ENCODE results near the gene TIMM21.

TIMM21 gene, protein sequence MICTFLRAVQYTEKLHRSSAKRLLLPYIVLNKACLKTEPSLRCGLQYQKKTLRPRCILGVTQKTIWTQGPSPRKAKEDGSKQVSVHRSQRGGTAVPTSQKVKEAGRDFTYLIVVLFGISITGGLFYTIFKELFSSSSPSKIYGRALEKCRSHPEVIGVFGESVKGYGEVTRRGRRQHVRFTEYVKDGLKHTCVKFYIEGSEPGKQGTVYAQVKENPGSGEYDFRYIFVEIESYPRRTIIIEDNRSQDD

DNA sequence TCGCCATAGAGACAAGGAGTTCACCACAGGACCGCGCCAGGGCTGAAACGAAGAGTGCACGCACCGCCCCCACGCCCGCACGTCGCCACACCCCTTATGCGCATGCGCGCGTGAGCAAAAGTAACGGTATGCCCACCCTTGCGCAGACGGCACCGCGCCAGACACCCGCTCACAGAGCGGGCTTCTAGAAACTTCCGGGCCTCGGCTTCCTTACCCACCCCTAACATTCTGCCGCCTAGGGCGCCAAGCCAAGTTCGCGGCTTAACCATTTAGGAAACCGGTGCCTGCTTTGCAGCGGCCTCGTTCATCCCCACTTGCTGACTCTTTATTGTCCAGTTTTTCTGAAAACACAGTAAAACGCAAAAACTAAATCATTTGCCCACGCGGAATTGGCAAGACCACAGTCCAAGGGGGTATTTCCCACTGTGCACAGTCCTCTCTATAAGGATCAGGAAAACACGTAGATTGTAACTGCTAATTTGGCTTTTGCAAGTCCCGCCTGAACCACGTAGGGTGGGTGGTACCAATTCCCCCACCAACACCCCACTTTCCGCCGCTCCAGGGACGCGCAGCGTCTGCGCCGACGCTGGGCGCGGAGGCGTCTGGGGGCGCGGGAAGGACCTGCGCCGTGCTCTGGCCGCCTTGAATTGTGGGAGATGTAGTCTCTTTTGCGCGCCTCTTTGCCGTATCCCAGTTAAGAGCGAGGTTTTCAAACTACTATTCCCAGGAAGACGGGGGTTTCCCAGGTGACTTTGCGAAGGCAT lies at the start of gene TIMM21, which contains the start of gene FBXO15:
Gene TIMM21 (plus strand): TSS at position 745 of the 764 bp plus-strand sequence. CDS start 286 bp downstream, outside the sequence.
Gene FBXO15 (minus strand): TSS at position 56 of the 764 bp plus-strand sequence. CDS start 49 bp downstream, at position 7.
- Mint-ChIP-seq H3K27ac (peak within 1 kb of the TSS; percentile 98), H3K4me1 (peaks cover 51% of the 10 kb centered on the region), H3K4me3 (peak within 1 kb of the TSS; percentile 98), H3K9me3 (no peaks in the 10 kb centered on the region), H3K27me3 (no peaks in the 10 kb centered on the region), H3K36me3 (peaks cover 8% of the 10 kb centered on the region)

DNA sequence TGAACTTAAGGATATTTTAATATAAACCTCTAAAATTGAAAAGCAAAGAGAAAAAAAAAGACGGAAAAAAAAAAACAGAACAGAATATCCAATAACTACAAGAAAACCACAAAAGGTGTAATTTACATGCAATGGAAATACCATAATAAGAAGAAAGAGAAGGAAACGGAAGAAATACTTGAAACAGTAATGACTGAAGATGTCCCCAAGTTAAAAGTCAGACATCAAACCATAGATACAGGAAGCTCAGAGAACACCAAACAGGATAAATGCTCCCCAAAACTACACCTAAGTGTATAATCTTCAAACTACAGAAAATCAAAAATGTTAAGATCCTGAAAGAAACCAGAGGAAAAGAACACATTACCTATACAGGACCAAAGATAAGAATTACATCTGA lies 39.9 kb upstream of the TIMM21 start:
- Mint-ChIP-seq H3K4me3 (peak overlapping the region; percentile 31), H3K27me3 (no peaks in the 10 kb centered on the region), H3K27ac (peak overlapping the region; percentile 25), H3K36me3 (peaks cover 13% of the 10 kb centered on the region), H3K4me1 (peaks cover 31% of the 10 kb centered on the region), H3K9me3 (peaks cover 10% of the 10 kb centered on the region)

DNA sequence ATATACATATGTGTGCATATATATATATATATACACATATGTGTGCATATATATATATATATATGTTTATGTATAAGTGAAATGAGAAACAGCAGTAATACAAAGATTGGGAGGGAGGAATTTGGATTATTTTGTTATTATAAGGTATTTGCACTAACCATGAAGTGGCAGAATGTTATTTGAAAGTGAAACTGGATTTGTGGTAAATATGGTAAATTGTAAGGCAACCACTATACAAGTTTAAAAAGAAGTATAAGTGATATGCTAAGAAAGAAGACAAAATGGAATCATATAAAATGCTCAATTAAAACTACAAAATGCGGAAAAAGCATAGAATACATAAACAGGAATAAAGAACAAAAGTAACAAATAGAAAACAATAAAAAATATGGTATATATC lies 38.2 kb upstream of the TIMM21 start:
- peaks cover 37% of the 10 kb centered on the region for H3K4me1 Mint-ChIP-seq

DNA sequence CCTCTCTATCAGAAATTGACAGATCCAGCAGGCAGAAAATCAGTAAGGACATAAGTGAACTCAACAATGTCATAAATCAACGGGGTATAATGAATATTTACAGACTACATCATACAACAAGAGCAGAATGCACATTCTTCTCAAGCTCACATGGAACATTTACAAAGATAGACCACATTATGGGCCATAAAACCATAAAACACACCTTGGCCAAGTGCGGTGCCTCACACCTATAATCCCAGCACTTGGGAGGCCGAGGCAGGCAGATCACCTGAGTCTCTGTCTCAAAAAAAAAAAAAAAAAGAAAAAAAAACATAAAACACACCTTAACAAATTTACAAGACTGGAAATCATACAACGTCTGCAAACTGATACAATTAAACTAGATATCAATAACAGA lies 37.3 kb upstream of the TIMM21 start:
- Mint-ChIP-seq H3K9me3 (peaks cover 7% of the 10 kb centered on the region), H3K27ac (no peak overlapping the region), H3K4me1 (peaks cover 37% of the 10 kb centered on the region), H3K36me3 (peaks cover 13% of the 10 kb centered on the region), H3K4me3 (no peak overlapping the region), H3K27me3 (no peaks in the 10 kb centered on the region)

More for the DNA sequence above, 38.2 kb upstream of the TIMM21 start:
- peaks cover 13% of the 10 kb centered on the region for H3K36me3 Mint-ChIP-seq
- no peaks in the 10 kb centered on the region for H3K27me3 Mint-ChIP-seq
- H3K4me3 Mint-ChIP-seq, result no peak overlapping the region
- H3K27ac Mint-ChIP-seq, result no peak overlapping the region
- H3K9me3 Mint-ChIP-seq, result peaks cover 10% of the 10 kb centered on the region

DNA sequence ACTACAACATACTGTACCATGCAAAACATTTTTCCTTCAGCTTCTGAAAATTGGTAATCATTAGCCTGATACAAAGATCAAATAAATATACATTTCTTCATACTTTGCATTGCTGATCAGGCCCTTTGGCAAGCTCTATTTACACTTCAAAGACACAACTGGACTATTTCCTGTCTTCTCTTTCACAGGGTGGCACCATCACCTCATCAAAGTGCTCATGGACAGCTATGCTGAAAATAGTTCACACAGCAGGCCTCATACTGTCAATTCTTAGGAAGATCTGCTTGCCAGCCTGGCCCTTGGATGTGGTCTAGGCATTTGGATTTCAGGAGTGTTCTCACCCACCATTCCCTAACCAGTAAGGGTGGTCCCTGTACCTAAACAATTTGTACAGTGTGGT lies 34.6 kb upstream of the TIMM21 start:
- no peak overlapping the region for H3K27ac Mint-ChIP-seq
- peaks cover 21% of the 10 kb centered on the region for H3K4me1 Mint-ChIP-seq
- H3K9me3 Mint-ChIP-seq, result peaks cover 5% of the 10 kb centered on the region
- H3K4me3 Mint-ChIP-seq, result no peak overlapping the region
- peaks cover 13% of the 10 kb centered on the region for H3K36me3 Mint-ChIP-seq
- no peaks in the 10 kb centered on the region for H3K27me3 Mint-ChIP-seq

DNA sequence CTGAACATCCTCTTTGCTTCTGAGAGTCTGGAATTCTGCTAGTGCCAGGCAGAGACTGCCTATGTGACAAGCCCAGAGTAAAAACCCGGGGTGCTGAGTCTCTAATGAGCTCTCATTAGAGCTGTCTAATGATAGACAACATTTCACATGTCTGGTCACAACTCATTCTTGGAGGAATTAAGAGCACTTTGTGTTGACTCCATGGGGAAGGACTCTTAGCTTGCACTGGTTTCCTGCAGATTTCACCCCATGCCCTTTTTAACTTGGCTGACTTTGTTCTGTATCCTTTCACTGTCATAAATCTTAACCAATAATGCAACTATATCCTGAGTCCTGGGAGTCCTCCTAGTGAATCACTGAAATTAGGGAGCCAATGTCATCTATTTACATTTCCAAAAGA lies 34.2 kb upstream of the TIMM21 start:
- Mint-ChIP-seq H3K27me3 (no peaks in the 10 kb centered on the region), H3K4me3 (no peak overlapping the region), H3K9me3 (peaks cover 5% of the 10 kb centered on the region), H3K27ac (no peak overlapping the region), H3K36me3 (peaks cover 11% of the 10 kb centered on the region), H3K4me1 (peaks cover 17% of the 10 kb centered on the region)

DNA sequence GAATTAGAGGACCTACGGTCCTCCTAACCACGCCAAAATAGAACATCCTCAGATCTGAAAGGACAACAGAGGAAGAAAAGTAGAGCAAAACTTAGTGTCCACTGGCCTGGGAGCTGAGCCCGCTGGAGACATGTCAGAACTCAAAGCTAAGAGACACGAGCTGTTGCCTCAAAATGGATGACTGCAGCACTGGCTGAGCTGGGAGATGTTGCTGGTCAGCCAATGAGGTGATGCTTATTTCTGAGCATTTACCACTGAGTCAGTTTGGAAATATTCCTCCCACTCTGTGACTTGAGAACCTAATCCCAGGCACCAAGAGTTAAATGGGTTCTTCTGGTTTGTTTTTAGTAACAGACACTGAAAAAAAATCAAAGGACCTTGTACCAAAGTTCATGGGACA lies 33.3 kb upstream of the TIMM21 start:
- peaks cover 5% of the 10 kb centered on the region for H3K9me3 Mint-ChIP-seq
- H3K4me3 Mint-ChIP-seq, result no peak overlapping the region
- H3K36me3 Mint-ChIP-seq, result peaks cover 10% of the 10 kb centered on the region
- H3K27me3 Mint-ChIP-seq, result no peaks in the 10 kb centered on the region
- no peak overlapping the region for H3K27ac Mint-ChIP-seq
- peaks cover 12% of the 10 kb centered on the region for H3K4me1 Mint-ChIP-seq

DNA sequence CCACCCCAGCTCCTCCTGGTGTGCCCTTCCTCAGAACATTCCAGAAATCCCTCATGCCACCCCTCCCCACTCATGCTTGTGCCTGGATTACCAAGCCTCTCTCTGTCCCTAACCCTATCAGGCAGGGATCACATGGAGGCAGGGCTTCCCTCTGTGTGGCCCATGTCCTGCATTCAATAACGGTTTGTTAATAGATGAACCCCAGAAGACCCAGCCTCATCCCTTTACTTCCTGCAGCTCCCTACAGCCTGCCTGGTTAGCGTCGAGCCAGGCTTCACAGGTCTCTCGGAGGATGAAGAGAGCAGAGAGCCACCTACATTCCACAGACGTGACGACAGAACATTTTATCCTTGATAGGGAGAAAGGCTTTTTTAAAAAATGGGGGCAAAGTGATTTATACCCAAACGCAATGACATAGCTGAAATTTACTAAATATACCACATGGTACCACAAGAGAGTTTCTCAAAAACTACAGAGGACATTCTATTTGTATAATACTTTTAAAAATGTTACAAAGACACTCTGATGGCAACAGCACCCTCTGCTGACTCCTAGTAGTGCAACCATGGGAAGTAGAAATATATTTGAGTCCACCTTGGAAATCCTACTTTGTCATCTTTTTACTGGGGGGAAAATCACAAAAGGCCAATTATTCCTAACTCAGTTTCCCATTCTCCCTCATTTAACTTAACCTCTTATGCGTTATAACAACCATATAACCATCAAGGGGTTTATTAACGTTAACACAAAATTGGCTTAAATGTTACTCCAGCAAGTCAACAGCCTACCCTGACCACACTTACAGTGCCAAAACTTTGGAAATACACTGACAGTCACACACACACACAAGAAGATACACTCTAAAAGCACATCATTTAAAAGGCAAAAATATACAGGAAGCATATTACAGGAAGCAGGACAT lies 31.4 kb upstream of the TIMM21 start:
- Mint-ChIP-seq H3K4me1 (peaks cover 12% of the 10 kb centered on the region), H3K4me3 (no peak overlapping the region), H3K27me3 (no peaks in the 10 kb centered on the region), H3K9me3 (peaks cover 5% of the 10 kb centered on the region), H3K36me3 (peaks cover 5% of the 10 kb centered on the region), H3K27ac (peak overlapping the region; percentile 52)

DNA sequence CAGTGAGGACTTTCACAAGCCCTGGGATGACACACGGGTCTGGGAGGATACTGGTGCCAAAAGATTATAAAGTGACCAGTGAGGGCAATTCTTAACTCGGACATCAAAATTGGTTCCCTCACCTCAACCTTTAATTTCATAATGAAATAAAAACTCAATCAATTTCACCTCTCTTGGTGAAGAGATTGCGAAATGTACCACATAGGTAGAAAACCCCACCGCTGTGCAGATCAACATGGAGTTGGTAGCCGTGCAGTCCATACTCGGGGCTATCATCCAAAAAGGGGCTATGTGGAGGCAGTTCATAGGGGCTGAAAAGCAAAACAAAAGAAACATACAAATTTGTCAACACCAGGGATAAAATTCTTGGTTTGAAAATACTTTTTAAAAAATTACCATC lies 25.1 kb upstream of the TIMM21 start:
- Mint-ChIP-seq H3K27ac (no peak overlapping the region), H3K4me1 (no peaks in the 10 kb centered on the region), H3K27me3 (no peaks in the 10 kb centered on the region), H3K4me3 (no peak overlapping the region), H3K9me3 (no peaks in the 10 kb centered on the region), H3K36me3 (no peaks in the 10 kb centered on the region)

DNA sequence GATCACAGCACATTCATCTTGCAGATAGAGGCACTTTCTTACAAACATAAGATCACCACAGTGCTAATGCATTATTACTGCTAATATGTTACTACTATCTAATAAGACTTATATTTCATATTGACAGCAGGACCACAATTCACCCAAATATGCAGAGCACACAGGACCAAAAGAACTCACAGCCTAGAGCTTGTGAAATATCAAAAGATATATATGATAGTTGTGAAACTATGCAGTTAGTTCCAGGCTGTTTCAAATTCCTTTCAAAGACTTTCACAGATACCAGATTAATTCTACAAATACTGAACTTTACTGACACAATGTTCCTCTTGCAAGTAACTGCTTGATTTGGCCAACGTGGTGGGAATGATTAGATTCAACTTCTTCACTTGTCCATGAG lies 23.7 kb upstream of the TIMM21 start:
- no peaks in the 10 kb centered on the region for H3K27me3 Mint-ChIP-seq
- no peaks in the 10 kb centered on the region for H3K9me3 Mint-ChIP-seq
- no peaks in the 10 kb centered on the region for H3K36me3 Mint-ChIP-seq
- no peak overlapping the region for H3K4me3 Mint-ChIP-seq
- H3K4me1 Mint-ChIP-seq, result no peaks in the 10 kb centered on the region
- no peak overlapping the region for H3K27ac Mint-ChIP-seq

DNA sequence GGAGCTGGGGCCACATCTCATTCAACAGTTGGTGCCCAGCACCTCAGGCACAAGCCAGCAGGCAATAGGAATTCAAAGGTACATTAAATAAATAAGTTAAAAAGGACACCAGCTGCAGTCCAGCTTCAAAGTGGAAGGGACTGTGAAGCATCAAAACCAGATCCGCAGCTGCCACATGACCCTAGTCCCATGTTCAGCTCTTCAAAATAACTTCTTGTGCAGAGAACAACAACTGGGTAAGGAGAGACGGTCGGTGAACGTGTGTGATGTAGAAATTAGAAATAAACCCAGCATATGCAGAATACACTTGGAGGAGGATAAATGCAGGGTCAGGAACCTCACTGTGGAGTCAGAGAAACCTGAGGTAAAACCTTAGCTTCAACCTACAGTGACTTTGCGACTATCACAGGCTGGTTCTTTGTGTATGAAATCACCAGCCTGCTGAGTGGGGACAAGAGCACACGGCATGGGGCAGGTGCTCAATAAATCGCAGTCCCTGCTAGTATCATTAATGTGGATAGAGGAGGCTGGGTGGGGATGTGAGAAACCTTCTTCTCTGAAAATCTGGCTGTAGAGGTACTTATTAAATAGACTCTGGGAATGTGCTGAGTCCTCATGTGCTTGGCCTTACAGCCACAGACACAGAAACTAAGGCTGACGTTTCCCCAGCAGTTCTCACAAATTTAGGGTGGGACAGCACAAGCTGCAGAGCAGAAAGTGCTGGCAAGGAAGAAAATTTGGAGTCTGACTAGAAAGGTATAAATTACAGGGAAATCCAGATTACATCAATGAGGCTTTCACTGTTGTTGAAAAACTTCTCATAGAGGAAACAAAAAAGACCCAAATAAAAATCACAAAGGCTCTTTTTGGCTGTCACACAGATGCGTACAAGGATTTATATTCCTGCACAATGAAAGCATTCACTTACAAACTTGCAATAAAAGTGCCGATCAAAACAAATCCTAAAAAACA lies 21.4 kb upstream of the TIMM21 start:
- no peaks in the 10 kb centered on the region for H3K4me1 Mint-ChIP-seq
- no peaks in the 10 kb centered on the region for H3K36me3 Mint-ChIP-seq
- no peaks in the 10 kb centered on the region for H3K9me3 Mint-ChIP-seq
- H3K27ac Mint-ChIP-seq, result no peak overlapping the region
- H3K4me3 Mint-ChIP-seq, result no peak overlapping the region
- H3K27me3 Mint-ChIP-seq, result no peaks in the 10 kb centered on the region

DNA sequence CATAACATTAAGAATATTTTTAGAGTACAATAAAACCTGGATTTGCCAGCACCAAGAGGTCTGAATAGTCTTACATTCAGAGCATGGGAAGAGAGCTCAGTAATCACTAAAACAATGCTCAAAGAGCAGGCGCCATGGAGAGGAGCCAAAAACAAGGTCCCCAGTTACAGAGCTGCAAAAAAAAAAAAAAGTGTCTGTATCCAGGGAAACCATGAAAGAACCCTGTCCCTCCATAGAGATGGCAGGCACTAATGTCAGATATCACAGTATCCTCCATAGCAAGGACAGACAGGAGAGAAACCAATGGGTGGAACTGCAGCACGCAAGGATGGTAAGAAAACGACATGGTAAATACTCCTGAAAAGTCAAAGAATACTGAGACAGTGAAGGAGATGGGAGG lies 20.2 kb upstream of the TIMM21 start:
- H3K27me3 Mint-ChIP-seq, result no peaks in the 10 kb centered on the region
- no peak overlapping the region for H3K27ac Mint-ChIP-seq

DNA sequence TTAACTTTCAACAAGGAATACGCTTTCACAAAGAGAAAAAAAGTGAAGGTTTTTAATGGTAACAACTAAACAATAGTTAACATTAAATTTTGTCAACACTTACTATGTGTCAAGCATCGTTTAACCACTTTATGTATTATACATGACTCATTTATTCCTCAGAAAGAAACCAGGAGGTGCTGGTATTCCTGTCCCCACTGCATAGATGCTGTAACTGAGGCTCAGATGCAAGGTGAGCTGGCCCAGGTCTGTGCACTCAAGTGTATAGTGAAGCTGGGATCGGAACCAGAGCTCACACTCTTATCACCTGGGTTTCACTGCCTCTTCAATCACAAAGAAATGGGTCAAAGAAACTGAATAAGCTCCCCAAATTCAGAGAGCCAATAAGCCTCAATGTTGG lies 17.2 kb upstream of the TIMM21 start:
- Mint-ChIP-seq H3K27ac (no peak overlapping the region), H3K27me3 (no peaks in the 10 kb centered on the region), H3K4me1 (no peaks in the 10 kb centered on the region), H3K9me3 (no peaks in the 10 kb centered on the region), H3K4me3 (no peak overlapping the region), H3K36me3 (peaks cover 2% of the 10 kb centered on the region)

More for the DNA sequence above, 20.2 kb upstream of the TIMM21 start:
- Mint-ChIP-seq H3K9me3 (no peaks in the 10 kb centered on the region), H3K4me3 (no peak overlapping the region), H3K4me1 (no peaks in the 10 kb centered on the region), H3K36me3 (peaks cover 2% of the 10 kb centered on the region)

DNA sequence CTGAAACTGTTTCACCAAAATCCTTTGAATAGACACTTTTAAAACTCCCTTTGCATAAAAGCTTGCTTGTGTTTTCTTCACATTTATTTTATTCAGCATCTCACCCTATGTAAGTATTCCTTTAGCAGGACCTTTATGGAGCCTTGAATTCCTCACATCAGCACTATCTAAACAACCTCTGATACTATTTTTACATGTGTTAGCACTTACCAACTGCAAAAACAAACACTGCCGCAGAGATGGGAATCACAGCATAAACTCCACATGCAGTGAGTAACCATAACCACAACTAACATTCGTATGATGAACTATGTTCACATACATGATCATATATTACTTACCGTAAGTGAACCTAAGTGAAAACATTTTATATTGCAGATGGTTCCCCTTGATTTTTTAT lies 16.1 kb upstream of the TIMM21 start:
- H3K27me3 Mint-ChIP-seq, result no peaks in the 10 kb centered on the region
- H3K4me1 Mint-ChIP-seq, result no peaks in the 10 kb centered on the region
- peaks cover 2% of the 10 kb centered on the region for H3K36me3 Mint-ChIP-seq
- no peak overlapping the region for H3K4me3 Mint-ChIP-seq
- H3K9me3 Mint-ChIP-seq, result no peaks in the 10 kb centered on the region
- no peak overlapping the region for H3K27ac Mint-ChIP-seq
